Liver (tissue), 3 donors: ENCODE measurements around the gene PIK3CA.

Experiments
- CTCF ChIP-seq: fragments of 150-350 bp; IDR thresholded peaks from 2 replicates; pipeline ENCODE4 v1.5.1; 2017; ENCODE audit warnings: improper control_type of control experiment, low read depth, low read length; ENCODE audit not compliant: missing input control
- REST ChIP-seq: IDR thresholded peaks from 2 replicates; pipeline ENCODE4 v1.6.1; 2016; ENCODE audit warnings: antibody characterized with exemption, mild to moderate bottlenecking
- SP1 ChIP-seq: IDR thresholded peaks from 2 replicates; pipeline ENCODE4 v1.6.1; 2018; ENCODE audit warnings: antibody characterized with exemption, mild to moderate bottlenecking
- donor health status: healthy.
- donor health status: healthy.

GRCh38 chr3:179247289-179248015 lies 99.3 kb downstream of the PIK3CA start:
- no peak for TF ChIP-seq CTCF
- TF ChIP-seq REST: no peak
- TF ChIP-seq SP1: no peak
